ENCODE measurements around the gene LHX5.

LHX5 gene

GRCh38 chr12:113438523-113439300 lies 33.0 kb downstream of the LHX5 start:
- no peak for DNase-seq

GRCh38 chr12:113437729-113438100 lies 34.0 kb downstream of the LHX5 start:
- DNase-seq: no peak

- DNase-seq: no peak
Measured at GRCh38 chr12:113436993-113437728, 34.5 kb downstream of the LHX5 start.

GRCh38 chr12:113436586-113436985 lies 35.1 kb downstream of the LHX5 start:
- no peak for DNase-seq

- no peak for DNase-seq
Measured at GRCh38 chr12:113435367-113435766, 36.3 kb downstream of the LHX5 start.

- no peak for DNase-seq
Measured at GRCh38 chr12:113432986-113433385, 38.7 kb downstream of the LHX5 start.

- no peak for DNase-seq
Measured at GRCh38 chr12:113428482-113428881, 43.2 kb downstream of the LHX5 start.

GRCh38 chr12:113427882-113428281 lies 43.8 kb downstream of the LHX5 start:
- no peak for DNase-seq

GRCh38 chr12:113425960-113426453 lies 45.7 kb downstream of the LHX5 start:
- no peak for DNase-seq

- DNase-seq: peak; percentile 51
Measured at GRCh38 chr12:113424915-113425823, 46.5 kb downstream of the LHX5 start.

GRCh38 chr12:113424456-113424855 lies 47.2 kb downstream of the LHX5 start:
- DNase-seq: no peak

GRCh38 chr12:113422886-113423669 lies 48.6 kb downstream of the LHX5 start:
- DNase-seq: no peak

- DNase-seq: no peak
Measured at GRCh38 chr12:113422030-113422885, 49.4 kb downstream of the LHX5 start, which contains the start of gene SDSL. Gene SDSL, plus strand, starts transcription at chr12:113422380. Its CDS starts 5,603 bp downstream, at chr12:113427983.

- no peak for DNase-seq
Measured at GRCh38 chr12:113420996-113421595, 50.6 kb downstream of the LHX5 start.

- DNase-seq: no peak
Measured at GRCh38 chr12:113418213-113418879, 53.3 kb downstream of the LHX5 start.

GRCh38 chr12:113416091-113416754 lies 55.4 kb downstream of the LHX5 start:
- no peak for DNase-seq

GRCh38 chr12:113414519-113415038 lies 57.1 kb downstream of the LHX5 start:
- no peak for DNase-seq

GRCh38 chr12:113413488-113413939 lies 58.2 kb downstream of the LHX5 start:
- DNase-seq: no peak

Measured in stimulated activated CD4-positive, alpha-beta T cell treated with anti-CD3 and anti-CD28 coated beads, Interleukin-12 subunit alpha, Interleukin-12 subunit beta, amount 100 ng/mL, for 4 hours (primary cell).